Endothelial cell of umbilical vein (primary cell): ENCODE measurements around the gene PPFIBP2. TPM values are rescaled to one million over a fixed set of nuclear protein-coding genes. Genes with fewer than 3 reads are reported as not detected.

ENCODE experiments used
- BruUV-seq: library from RNA; stranded (reverse); fragments of 400-500 nt; replicated peaks from 2 replicates; lab custom pipeline; 2021; lab: Mats Ljungman, UMichigan
- CTCF ChIA-PET: fragments of 300-600, 350-600 bp; sonication (Branson Sonifier 250); formaldehyde crosslinking; loops from one replicate; lab custom pipeline; 2021; ENCODE audit warnings: antibody characterized with exemption, inconsistent platforms; lab: Charles Lee
- POLR2A ChIA-PET: fragments of 300-600, 350-600 bp; sonication (Branson Sonifier 250); formaldehyde crosslinking; loops from one replicate; lab custom pipeline; 2021; ENCODE audit warnings: antibody characterized with exemption, inconsistent platforms; lab: Charles Lee
- DNase-seq: peaks from one replicate; pipeline ENCODE4 v3.0.0-alpha.2; 2011; ENCODE audit warnings: low read depth, low spot score
- FAIRE-seq: peaks from 2 replicates; lab custom pipeline; 2011; peaks lifted over from hg19 to GRCh38; lab: Jason Lieb, UNC
- H2AFZ ChIP-seq: 2 replicates; pipeline ENCODE4 v1.6.0; 2012; ENCODE audit warnings: low read depth, low read length, control low read depth, inconsistent platforms
- H3K27ac ChIP-seq: 2 replicates; pipeline ENCODE4 v1.5.1; 2011; ENCODE audit warnings: low read depth, mild to moderate bottlenecking, control low read depth, low read length, moderate library complexity; ENCODE audit not compliant: insufficient read depth
- H3K27me3 ChIP-seq, 2 experiments: 2 replicates each; pipeline versions ENCODE4 v1.6.0 to v1.6.1; 2011; ENCODE audit warnings: low read length in 2 of 2, mixed read lengths in 1 of 2; ENCODE audit not compliant: control insufficient read depth in 2 of 2, insufficient read depth in 2 of 2
- H3K36me3 ChIP-seq, 2 experiments: 2 replicates in 1 of 2; 3 replicates in 1 of 2; pipeline ENCODE4 v1.5.1; 2011; ENCODE audit warnings: low read length in 2 of 2, mild to moderate bottlenecking in 1 of 2, moderate library complexity in 1 of 2; ENCODE audit not compliant: control insufficient read depth in 2 of 2, insufficient read depth in 2 of 2; ENCODE audit errors: extremely low read depth in 1 of 2
- H3K4me1 ChIP-seq: 3 replicates; pipeline ENCODE4 v1.5.1; 2011; ENCODE audit warnings: mild to moderate bottlenecking, low read length; ENCODE audit not compliant: control insufficient read depth, insufficient read depth; ENCODE audit errors: extremely low read depth
- H3K4me2 ChIP-seq: 2 replicates; pipeline ENCODE4 v1.6.1; 2011; ENCODE audit warnings: low read length, control low read depth, mixed read lengths; ENCODE audit not compliant: insufficient read depth
- H3K4me3 ChIP-seq, 3 experiments: fragments of 200-600 bp in 1 of 3; sonication (generic), shearing (Covaris generic) in 1 of 3; replicated peaks in 1 of 3; 2 replicates each; pipeline ENCODE4 v1.5.1; 2011 to 2016; ENCODE audit warnings: control low read depth in 3 of 3, low read length in 3 of 3, mild to moderate bottlenecking in 2 of 3, inconsistent platforms in 1 of 3, low read depth in 1 of 3, moderate library complexity in 1 of 3; ENCODE audit not compliant: insufficient read depth in 1 of 3
- H3K79me2 ChIP-seq: 2 replicates; pipeline ENCODE4 v1.6.0; 2012; ENCODE audit warnings: low read length, inconsistent platforms; ENCODE audit not compliant: control insufficient read depth, insufficient read depth
- H3K9ac ChIP-seq: replicated peaks from 2 replicates; pipeline ENCODE3; 2011; ENCODE audit warnings: low read length, control low read depth; ENCODE audit not compliant: insufficient read depth; ENCODE audit errors: extremely low read depth
- H3K9me1 ChIP-seq: replicated peaks from 3 replicates; pipeline ENCODE4 v1.6.0; 2011; ENCODE audit warnings: mild to moderate bottlenecking, low read length; ENCODE audit not compliant: control insufficient read depth, insufficient read depth; ENCODE audit errors: extremely low read depth
- H3K9me3 ChIP-seq: replicated peaks from 2 replicates; pipeline ENCODE4 v1.5.1; 2012; ENCODE audit warnings: low read length, inconsistent platforms; ENCODE audit not compliant: control insufficient read depth, insufficient read depth
- H4K20me1 ChIP-seq: replicated peaks from 2 replicates; pipeline ENCODE3; 2011; ENCODE audit warnings: mild to moderate bottlenecking, low read length; ENCODE audit not compliant: control insufficient read depth, insufficient read depth; ENCODE audit errors: extremely low read depth
- EZH2 ChIP-seq: IDR thresholded peaks from 2 replicates; pipeline ENCODE4 v1.6.1; 2012; ENCODE audit warnings: borderline replicate concordance, low read depth, mild to moderate bottlenecking, moderate library complexity, low read length, inconsistent platforms; ENCODE audit not compliant: severe bottlenecking
- FOS ChIP-seq: IDR thresholded peaks from 2 replicates; pipeline ENCODE4 v1.6.1; 2011; ENCODE audit warnings: mild to moderate bottlenecking, low read length, moderate library complexity, borderline replicate concordance; ENCODE audit not compliant: insufficient read depth
- GATA2 ChIP-seq: IDR thresholded peaks from 2 replicates; pipeline ENCODE4 v1.7.0; 2011; ENCODE audit warnings: low read depth, mild to moderate bottlenecking, moderate library complexity, mixed read lengths, low read length; ENCODE audit not compliant: insufficient read length, insufficient read depth
- JUN ChIP-seq: IDR thresholded peaks from 2 replicates; pipeline ENCODE4 v1.6.1; 2011; ENCODE audit warnings: borderline replicate concordance, low read depth; ENCODE audit not compliant: insufficient read length, insufficient read depth
- MYC ChIP-seq: IDR thresholded peaks from one replicate; pipeline ENCODE4 v1.6.1; 2011; ENCODE audit warnings: mild to moderate bottlenecking, low read depth, low read length
- POLR2A ChIP-seq: IDR thresholded peaks from 2 replicates; pipeline ENCODE4 v1.6.1; 2012; ENCODE audit warnings: low read depth, mild to moderate bottlenecking, control low read depth, low read length
- POLR2AphosphoS5 ChIP-seq: IDR thresholded peaks from 2 replicates; pipeline ENCODE4 v1.6.1; 2012; ENCODE audit warnings: low read depth, mild to moderate bottlenecking, control low read depth, low read length, moderate library complexity; ENCODE audit not compliant: insufficient read depth
- dilution Hi-C: fragments of 300-500 bp; cut with MboI; formaldehyde crosslinking; loops from one replicate; pipeline ENCODE4 v1.15.0; 2019; ENCODE audit warnings: low sequenced_read_pairs; ENCODE audit not compliant: extremely low pct_ligation_motif_present
- intact Hi-C: fragments of 100-400 bp; cut with micrococcal nuclease; formaldehyde crosslinking; loops from one replicate; pipeline ENCODE4 v1.10.0; 2022
- polyA plus RNA-seq, 4 experiments: library from polyadenylated mRNA; depleted of rRNA in 3 of 4; stranded (reverse) in 3 of 4; unstranded in 1 of 4; fragments of >200 nt; gene quantifications; 2 replicates each; pipeline versions ENCODE4 v1.2.1 to v1.2.3, GENCODE V29; 2011 to 2012; ENCODE audit warnings: missing spikeins in 1 of 4
- total RNA-seq: library from RNA; stranded (reverse); gene quantifications from 2 replicates; pipeline ENCODE4 v1.2.3, GENCODE V29; 2021
- TF ChIP-seq, protein P1 (sequence below): IDR thresholded peaks from 2 replicates; pipeline ENCODE4 v1.6.1; 2011; ENCODE audit not compliant: insufficient read depth, insufficient read length
- TF ChIP-seq, protein P2 (sequence below), 2 donors: IDR thresholded peaks; 1 replicate in 1 of 2; 2 replicates in 1 of 2; pipeline ENCODE4 v1.5.1; 2011; ENCODE audit warnings: low read length in 2 of 2, mild to moderate bottlenecking in 2 of 2, moderate library complexity in 2 of 2, control low read depth in 1 of 2, inconsistent platforms in 1 of 2, low read depth in 1 of 2; ENCODE audit not compliant: insufficient read depth in 1 of 2; ENCODE audit errors: extremely low read depth in 1 of 2

PPFIBP2 gene
- total and polyA plus RNA-seq, 2 donors (not counting 3 experiments of a cell fraction or from before 2014, with no cell fraction given) = 1.3 to 4.0 TPM

DNA sequence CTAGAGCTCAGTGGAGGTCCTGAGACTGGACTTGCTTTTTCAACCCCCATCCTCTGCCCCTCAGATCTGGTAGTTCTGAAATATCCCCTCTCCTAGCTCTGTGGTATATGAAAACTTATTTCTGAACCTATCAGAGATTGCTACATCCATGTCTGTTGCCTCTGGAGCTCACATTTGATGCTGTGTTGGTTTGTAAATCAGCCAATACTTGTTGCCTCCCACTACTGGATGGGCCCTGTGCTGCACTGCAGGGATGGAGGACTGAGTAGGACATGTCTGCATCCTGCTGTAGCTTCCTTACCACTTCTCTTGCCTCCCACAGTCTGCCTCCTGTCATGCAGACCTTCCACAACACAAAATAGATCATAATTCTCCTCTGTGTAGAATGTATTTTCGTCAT lies 23.3 kb upstream of the PPFIBP2 start:
- TF ChIP-seq JUN = no peak
- no peak for TF ChIP-seq EZH2
- no peak for TF ChIP-seq FOS
- no peak for TF ChIP-seq MYC
- TF ChIP-seq, protein P1, sequence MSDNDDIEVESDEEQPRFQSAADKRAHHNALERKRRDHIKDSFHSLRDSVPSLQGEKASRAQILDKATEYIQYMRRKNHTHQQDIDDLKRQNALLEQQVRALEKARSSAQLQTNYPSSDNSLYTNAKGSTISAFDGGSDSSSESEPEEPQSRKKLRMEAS = no peak
- TF ChIP-seq POLR2AphosphoS5 = no peak
- no peak for TF ChIP-seq POLR2A
- no peak for TF ChIP-seq GATA2
- TF ChIP-seq, protein P2, sequence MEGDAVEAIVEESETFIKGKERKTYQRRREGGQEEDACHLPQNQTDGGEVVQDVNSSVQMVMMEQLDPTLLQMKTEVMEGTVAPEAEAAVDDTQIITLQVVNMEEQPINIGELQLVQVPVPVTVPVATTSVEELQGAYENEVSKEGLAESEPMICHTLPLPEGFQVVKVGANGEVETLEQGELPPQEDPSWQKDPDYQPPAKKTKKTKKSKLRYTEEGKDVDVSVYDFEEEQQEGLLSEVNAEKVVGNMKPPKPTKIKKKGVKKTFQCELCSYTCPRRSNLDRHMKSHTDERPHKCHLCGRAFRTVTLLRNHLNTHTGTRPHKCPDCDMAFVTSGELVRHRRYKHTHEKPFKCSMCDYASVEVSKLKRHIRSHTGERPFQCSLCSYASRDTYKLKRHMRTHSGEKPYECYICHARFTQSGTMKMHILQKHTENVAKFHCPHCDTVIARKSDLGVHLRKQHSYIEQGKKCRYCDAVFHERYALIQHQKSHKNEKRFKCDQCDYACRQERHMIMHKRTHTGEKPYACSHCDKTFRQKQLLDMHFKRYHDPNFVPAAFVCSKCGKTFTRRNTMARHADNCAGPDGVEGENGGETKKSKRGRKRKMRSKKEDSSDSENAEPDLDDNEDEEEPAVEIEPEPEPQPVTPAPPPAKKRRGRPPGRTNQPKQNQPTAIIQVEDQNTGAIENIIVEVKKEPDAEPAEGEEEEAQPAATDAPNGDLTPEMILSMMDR (IDR thresholded peaks at IDR 0.05; ENCODE audit: extremely low read depth in 1 of 2, insufficient read depth in 1 of 2, low read depth in 1 of 2, low read length in 2 of 2) = no peak
- Histone ChIP-seq H3K36me3 (no peaks in the 10 kb centered on the region), H3K9me3 (no peaks in the 10 kb centered on the region), H3K4me1 (no peaks in the 10 kb centered on the region), H3K4me3 (no peak overlapping the region), H3K4me2 (no peak overlapping the region), H3K9ac (no peak overlapping the region), H4K20me1 (no peaks in the 10 kb centered on the region), H3K79me2 (no peaks in the 10 kb centered on the region), H2AFZ (no peak overlapping the region), H3K9me1 (no peaks in the 10 kb centered on the region), H3K27me3 (no peaks in the 10 kb centered on the region), H3K27ac (no peak overlapping the region)
- intact Hi-C loops = no loop called here
- no peak for FAIRE-seq
- no peak for DNase-seq
- CTCF ChIA-PET = interaction anchor here (0.6 to 0.9 kb wide), 2 partner anchors 9 to 23 kb away, joined by 4 read pairs; partner anchors contain the start of gene PPFIBP2
- POLR2A ChIA-PET = no interaction called here
- dilution Hi-C loops = no loop called here
- no TSS peak for BruUV-seq
